C4-2B (cell line): ENCODE results near the gene SEMA6A.

Source experiments
- ZFX ChIP-seq: fragments of 450-650 bp; IDR thresholded peaks from 2 replicates; pipeline ENCODE4 v1.6.1; 2017
- TF ChIP-seq, protein P1 (sequence below): fragments of 450-650 bp; conservative IDR thresholded peaks from 2 replicates; pipeline ENCODE4 v1.5.1; 2017; ENCODE audit warnings: mild to moderate bottlenecking

DNA sequence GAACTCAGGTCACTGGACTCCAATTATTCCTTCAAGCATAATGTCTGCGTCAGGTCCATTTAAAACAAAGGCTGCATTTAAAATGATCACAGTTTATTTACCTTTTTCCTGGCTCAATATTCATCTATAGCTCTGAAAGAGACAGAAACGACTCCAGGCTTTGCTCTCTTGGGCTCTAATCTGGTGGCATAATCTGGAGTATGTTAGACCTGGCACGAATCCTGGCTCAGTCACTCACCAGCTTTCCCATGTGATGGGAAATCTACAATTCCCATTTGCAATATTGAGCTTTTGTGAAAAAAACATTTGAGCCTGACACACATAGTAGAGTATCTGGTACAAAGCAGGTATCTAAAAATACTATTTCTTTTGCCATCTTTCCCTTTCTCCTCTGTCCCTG lies 155.8 kb downstream of the SEMA6A start:
- no peak for TF ChIP-seq ZFX
- TF ChIP-seq, protein P1, sequence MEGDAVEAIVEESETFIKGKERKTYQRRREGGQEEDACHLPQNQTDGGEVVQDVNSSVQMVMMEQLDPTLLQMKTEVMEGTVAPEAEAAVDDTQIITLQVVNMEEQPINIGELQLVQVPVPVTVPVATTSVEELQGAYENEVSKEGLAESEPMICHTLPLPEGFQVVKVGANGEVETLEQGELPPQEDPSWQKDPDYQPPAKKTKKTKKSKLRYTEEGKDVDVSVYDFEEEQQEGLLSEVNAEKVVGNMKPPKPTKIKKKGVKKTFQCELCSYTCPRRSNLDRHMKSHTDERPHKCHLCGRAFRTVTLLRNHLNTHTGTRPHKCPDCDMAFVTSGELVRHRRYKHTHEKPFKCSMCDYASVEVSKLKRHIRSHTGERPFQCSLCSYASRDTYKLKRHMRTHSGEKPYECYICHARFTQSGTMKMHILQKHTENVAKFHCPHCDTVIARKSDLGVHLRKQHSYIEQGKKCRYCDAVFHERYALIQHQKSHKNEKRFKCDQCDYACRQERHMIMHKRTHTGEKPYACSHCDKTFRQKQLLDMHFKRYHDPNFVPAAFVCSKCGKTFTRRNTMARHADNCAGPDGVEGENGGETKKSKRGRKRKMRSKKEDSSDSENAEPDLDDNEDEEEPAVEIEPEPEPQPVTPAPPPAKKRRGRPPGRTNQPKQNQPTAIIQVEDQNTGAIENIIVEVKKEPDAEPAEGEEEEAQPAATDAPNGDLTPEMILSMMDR, result no peak
